ENCODE data around the gene IZUMO1. TPM values are rescaled to one million over a fixed set of nuclear protein-coding genes. Genes with fewer than 3 reads are reported as not detected.

The IZUMO1 gene
- total and polyA plus RNA-seq, 2 of the 13 experiments (the other 11 are each of a cell fraction or from before 2014, with no cell fraction given): 0.07 to 0.22 TPM

DNA sequence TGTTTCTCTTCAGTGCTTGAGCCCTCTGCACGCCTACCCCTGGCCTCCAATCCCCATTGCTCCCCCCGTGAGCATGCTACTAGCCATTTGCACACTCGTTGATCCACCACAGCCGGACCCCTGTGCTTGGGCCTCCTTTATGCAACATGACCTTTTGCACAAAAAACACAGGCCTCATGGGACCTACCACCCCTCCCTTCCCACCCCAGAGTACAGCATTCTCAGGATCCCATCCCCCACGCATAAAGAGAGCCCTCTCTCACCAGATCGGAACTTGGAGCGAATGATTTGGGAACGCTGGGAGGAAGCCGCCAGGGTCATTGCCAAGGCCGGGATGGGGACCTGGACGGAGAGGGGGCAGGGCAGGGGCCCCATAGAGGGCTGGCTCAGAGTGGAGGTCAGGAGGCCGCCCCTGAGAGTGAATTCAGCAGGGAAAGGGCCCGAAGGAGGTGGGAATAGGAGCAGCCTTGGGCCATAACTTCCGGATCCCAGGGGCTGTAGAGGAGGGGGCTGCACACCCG, 27.9 kb downstream of the IZUMO1 start (continued):
- TF ChIP-seq, protein P1, sequence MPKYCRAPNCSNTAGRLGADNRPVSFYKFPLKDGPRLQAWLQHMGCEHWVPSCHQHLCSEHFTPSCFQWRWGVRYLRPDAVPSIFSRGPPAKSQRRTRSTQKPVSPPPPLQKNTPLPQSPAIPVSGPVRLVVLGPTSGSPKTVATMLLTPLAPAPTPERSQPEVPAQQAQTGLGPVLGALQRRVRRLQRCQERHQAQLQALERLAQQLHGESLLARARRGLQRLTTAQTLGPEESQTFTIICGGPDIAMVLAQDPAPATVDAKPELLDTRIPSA (CRISPR knock-in tag; IDR thresholded peaks at IDR 0.05; ENCODE audit: borderline replicate concordance): no peak
- TF ChIP-seq ZNF143 (CRISPR knock-in tag; IDR thresholded peaks at IDR 0.05): peak; percentile 67
- no peak for TF ChIP-seq TGIF2 (CRISPR knock-in tag; IDR thresholded peaks at IDR 0.05)
- TF ChIP-seq ZNF30 (CRISPR knock-in tag; IDR thresholded peaks at IDR 0.05): no peak
- no peak for TF ChIP-seq SOX6 (IDR thresholded peaks at IDR 0.05)
- TF ChIP-seq SOX6 (CRISPR knock-in tag; IDR thresholded peaks at IDR 0.05): peak; percentile 70
- peak; percentile 73 for TF ChIP-seq ZFY (CRISPR knock-in tag; IDR thresholded peaks at IDR 0.05)
- TF ChIP-seq RBAK (CRISPR knock-in tag; IDR thresholded peaks at IDR 0.05): no peak
- no peak for TF ChIP-seq SETDB1 (CRISPR knock-in tag; IDR thresholded peaks at IDR 0.05; ENCODE audit: borderline replicate concordance)
- peak; percentile 98 for TF ChIP-seq PPARG (CRISPR knock-in tag; conservative IDR thresholded peaks at IDR 0.05)
- no peak for TF ChIP-seq GABPA (IDR thresholded peaks at IDR 0.05; ENCODE audit: low read depth, low read length)
- TF ChIP-seq GABPA (CRISPR knock-in tag; IDR thresholded peaks at IDR 0.05; ENCODE audit: low read depth): peak; percentile 15; the same call in 1 of the 2 replicates
- 0 out of 4 replicates have a peak, but pooled peaks of 1 of the 2 experiments have one; percentile 10 for TF ChIP-seq POLR2A (IDR thresholded peaks at IDR 0.05; ENCODE audit: insufficient read depth in 1 of 2, low read depth in 2 of 2, low read length in 2 of 2)
- TF ChIP-seq TBX2 (CRISPR knock-in tag; IDR thresholded peaks at IDR 0.05; ENCODE audit: borderline replicate concordance): peak; percentile 45; the same call in 1 of the 2 replicates
- TF ChIP-seq HOXD1 (CRISPR knock-in tag; IDR thresholded peaks at IDR 0.05): no peak
- TF ChIP-seq KAT7 (CRISPR knock-in tag; IDR thresholded peaks at IDR 0.05; ENCODE audit: borderline replicate concordance): no peak
- no peak for TF ChIP-seq GZF1 (CRISPR knock-in tag; IDR thresholded peaks at IDR 0.05)
- no peak for TF ChIP-seq HNRNPL (IDR thresholded peaks at IDR 0.05; ENCODE audit: low read depth, low read length)
- TF ChIP-seq KDM1A (CRISPR knock-in tag; IDR thresholded peaks at IDR 0.05): no peak
- peak; percentile 75 for TF ChIP-seq PITX1 (CRISPR knock-in tag; IDR thresholded peaks at IDR 0.05)
- TF ChIP-seq STAT5B (CRISPR knock-in tag; IDR thresholded peaks at IDR 0.05): no peak
- peak; percentile 18; the same call in 1 of the 2 replicates for TF ChIP-seq NRL (CRISPR knock-in tag; IDR thresholded peaks at IDR 0.05; ENCODE audit: borderline replicate concordance)
- TF ChIP-seq ZNF781 (CRISPR knock-in tag; IDR thresholded peaks at IDR 0.05; ENCODE audit: borderline replicate concordance, not compliant biosample characterization): no peak
- no peak for TF ChIP-seq ZSCAN9 (CRISPR knock-in tag; IDR thresholded peaks at IDR 0.05; ENCODE audit: borderline replicate concordance)
- TF ChIP-seq SIX1 (CRISPR knock-in tag; IDR thresholded peaks at IDR 0.05; ENCODE audit: borderline replicate concordance): no peak
- no peak for TF ChIP-seq U2AF2 (IDR thresholded peaks at IDR 0.05; ENCODE audit: low read depth, low read length)
- TF ChIP-seq SP4 (CRISPR knock-in tag; IDR thresholded peaks at IDR 0.05): peak; percentile 14; the same call in 1 of the 2 replicates
- TF ChIP-seq EEA1 (CRISPR knock-in tag; IDR thresholded peaks at IDR 0.05; ENCODE audit: borderline replicate concordance): no peak
- TF ChIP-seq FOXA1 (IDR thresholded peaks at IDR 0.05): no peak
- TF ChIP-seq FOXA1 (CRISPR knock-in tag; IDR thresholded peaks at IDR 0.05): peak; percentile 39; the same call in 1 of the 2 replicates
- TF ChIP-seq, protein P2, sequence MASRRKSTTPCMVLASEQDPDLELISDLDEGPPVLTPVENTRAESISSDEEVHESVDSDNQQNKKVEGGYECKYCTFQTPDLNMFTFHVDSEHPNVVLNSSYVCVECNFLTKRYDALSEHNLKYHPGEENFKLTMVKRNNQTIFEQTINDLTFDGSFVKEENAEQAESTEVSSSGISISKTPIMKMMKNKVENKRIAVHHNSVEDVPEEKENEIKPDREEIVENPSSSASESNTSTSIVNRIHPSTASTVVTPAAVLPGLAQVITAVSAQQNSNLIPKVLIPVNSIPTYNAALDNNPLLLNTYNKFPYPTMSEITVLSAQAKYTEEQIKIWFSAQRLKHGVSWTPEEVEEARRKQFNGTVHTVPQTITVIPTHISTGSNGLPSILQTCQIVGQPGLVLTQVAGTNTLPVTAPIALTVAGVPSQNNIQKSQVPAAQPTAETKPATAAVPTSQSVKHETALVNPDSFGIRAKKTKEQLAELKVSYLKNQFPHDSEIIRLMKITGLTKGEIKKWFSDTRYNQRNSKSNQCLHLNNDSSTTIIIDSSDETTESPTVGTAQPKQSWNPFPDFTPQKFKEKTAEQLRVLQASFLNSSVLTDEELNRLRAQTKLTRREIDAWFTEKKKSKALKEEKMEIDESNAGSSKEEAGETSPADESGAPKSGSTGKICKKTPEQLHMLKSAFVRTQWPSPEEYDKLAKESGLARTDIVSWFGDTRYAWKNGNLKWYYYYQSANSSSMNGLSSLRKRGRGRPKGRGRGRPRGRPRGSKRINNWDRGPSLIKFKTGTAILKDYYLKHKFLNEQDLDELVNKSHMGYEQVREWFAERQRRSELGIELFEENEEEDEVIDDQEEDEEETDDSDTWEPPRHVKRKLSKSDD (CRISPR knock-in tag; IDR thresholded peaks at IDR 0.05; ENCODE audit: low read depth): peak; percentile 58; the same call in 1 of the 2 replicates
- TF ChIP-seq ZMYM3 (CRISPR knock-in tag; IDR thresholded peaks at IDR 0.05): peak; percentile 75
- TF ChIP-seq ZMYM2 (CRISPR knock-in tag; IDR thresholded peaks at IDR 0.05): no peak
- no peak for TF ChIP-seq RAD51 (IDR thresholded peaks at IDR 0.05; ENCODE audit: borderline replicate concordance)

All from HepG2 (cell line).